Midbrain (tissue), 1 donor: ENCODE results near the gene ABHD11.

ENCODE experiments used
- DNase-seq: peaks from one replicate; lab custom pipeline; 2025; lab: John Stamatoyannopoulos, UW

ABHD11 gene

DNA sequence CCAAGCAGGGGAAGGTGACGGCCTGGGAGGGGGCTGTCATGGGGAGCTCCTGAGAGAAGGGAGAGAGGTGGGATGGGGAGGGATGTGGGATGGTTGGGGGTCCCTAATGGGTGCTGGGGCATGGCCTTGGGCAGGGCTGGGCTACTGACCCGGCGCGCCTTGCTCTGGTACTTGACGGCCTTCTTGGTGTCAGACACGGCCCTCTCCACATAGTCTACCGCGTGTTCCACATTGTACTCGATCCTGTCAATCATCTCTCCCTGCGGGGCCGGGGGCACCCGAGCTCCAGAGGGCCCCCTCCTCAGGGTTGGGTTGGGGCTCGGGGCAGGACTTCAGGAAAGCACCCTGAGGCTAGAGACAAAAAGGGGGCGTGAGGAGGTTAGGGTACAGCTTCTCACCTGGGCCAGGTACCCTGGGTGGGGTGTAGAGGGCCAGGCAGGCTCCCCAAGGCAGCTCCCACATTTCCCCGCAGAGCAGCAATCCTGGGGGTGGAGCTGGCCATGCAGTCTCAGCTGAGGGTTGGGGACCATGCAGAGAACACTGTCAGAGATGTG, 37.9 kb downstream of the ABHD11 start:
- no peak for DNase-seq

DNA sequence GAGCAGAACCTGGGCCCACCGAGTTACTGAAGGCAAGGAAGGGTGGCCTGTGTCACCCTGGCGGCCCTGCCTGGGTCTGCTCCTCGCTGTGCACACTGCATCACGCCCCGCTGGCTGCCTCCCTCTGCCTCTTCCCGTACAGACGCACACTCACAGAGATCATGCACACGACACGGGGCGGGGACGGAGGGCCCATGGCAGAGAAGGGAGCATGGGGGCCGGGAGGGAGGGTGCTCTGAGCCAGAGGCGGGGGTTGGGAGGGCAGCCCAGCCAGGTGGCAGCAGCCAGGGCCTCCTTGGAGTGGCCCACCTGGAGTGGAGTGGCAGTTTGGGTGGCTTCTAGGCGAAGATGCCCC, 38.6 kb downstream of the ABHD11 start:
- no peak for DNase-seq

DNA sequence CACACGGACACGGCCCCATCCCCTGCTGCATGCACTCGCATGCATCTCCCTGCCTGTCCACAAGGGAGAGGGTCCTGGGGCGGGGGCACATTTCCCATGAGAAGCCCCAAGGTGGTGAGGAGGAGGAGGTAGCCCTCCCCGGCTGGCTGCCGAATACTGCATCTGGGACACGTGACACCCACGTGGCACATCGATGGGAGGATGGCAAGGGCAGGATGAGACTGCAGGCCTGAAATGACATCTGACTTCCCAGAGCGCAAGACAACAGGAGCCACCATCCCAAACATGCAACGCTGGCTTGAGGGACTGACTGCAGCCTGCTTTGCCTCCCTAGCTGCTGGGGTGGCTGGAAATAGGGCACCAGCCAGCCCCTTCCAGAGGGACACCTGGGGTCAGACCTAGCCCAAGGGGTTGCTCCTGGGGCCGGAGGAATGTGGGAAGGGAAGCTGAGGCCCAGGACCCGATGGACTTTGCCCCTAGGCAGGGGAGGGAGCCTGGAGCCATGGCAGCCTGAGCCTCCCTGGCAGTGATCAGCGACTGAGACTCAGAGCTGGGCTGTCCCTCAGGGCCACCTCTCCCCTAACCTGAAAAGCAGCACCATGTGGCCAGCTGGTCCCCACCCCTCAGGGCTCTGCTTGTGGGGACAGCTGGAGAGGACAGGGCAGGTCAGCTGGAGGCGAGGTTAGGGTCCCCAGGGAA, 39.1 kb downstream of the ABHD11 start:
- DNase-seq: no peak

DNA sequence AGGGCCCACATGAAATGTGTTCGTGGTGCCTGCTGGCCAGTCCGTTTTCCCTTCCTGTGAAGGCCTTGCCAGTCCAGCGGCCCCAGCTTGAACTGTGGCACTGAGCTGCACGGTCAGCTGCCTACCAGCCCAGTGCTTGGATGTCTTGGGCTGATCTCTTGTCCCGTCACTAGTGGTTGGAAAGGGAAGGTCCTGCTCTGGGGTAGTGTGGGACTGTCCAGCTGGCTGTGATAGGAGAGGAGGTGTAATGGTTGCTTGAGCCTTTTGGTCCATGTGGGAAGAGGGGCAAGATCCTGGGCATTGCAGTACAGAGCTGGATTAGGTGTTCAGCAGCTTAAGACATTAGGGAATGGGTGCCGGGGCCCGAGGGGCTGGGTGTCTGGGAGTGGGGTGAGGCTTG, 40.2 kb downstream of the ABHD11 start:
- no peak for DNase-seq

DNA sequence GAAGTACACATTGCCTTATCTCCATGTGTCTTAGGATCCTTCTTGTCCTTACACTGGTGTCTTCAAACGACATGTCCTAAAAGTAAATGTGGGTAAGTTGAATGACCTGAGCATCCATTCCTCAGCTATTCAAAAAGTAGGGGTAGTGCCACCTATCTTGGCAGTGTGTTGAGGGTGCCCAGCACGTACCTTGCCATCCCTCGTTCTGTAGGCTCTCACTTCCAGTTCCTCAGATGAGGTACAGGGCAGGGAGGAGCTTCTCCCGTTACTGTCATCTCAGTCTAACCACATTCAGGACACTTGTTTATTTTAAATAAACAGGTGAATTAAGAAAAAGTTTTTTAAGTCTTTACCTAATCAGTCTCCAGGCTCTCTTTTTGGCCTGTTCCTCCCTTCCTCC, 42.2 kb downstream of the ABHD11 start:
- DNase-seq: no peak

DNA sequence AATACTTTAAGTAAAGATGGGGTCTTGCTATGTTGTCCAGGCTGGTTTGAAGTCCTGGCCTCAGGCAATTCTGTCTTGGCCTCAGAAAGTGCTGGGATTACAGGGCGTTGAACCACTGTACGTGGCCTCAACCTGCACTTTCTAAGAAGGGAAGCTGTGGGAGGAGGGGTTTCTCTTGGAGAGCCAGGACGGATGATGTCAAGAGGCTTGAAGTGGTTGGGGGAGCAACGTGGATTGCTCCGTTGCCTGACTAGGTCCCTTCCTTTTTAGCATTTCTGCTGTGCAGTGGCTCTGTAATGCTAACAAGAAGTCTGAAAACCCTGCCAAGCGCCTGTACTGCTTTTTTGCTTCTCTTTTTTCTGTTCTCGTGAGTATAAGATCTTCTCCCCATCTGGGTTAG, 48.0 kb downstream of the ABHD11 start:
- DNase-seq: no peak

DNA sequence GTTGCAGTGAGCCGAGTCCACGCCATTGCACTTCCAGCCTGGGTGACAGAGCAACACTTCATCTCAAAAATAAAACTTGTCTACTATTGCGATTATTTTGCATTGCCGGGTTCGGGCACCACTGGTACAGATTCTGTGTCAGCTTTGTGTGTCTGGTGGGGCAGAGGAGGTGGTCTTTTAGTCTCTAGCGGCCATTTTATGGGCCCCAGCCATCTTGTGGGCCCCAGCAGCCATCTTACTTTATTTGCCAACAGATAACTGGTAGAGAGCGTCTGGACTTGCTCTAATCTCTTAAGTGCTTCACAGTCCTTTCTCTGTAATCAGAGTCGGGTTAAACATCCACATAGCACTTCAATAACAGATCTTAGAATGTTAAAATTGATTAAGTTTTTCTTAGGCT, 50.3 kb downstream of the ABHD11 start:
- no peak for DNase-seq
